Measurements from ENCODE around the gene SLC35D3. TPM values are rescaled to one million over a fixed set of nuclear protein-coding genes. Genes with fewer than 3 reads are reported as not detected.
"Not testable (repeated sequence)": the region's sequence is repeated elsewhere in the genome, so short reads cannot be mapped to it uniquely, and the experiment has no call there.

Gene SLC35D3
- total RNA-seq, 2 experiments from 2014 or later, result not detected

- Mint-ChIP-seq H3K4me3 (no peak overlapping the region), H3K9me3 (ENCODE audit: low read depth) (no peaks in the 10 kb centered on the region), H3K4me1 (peaks cover 4% of the 10 kb centered on the region), H3K27ac (no peak overlapping the region), H3K27me3 (peaks cover 49% of the 10 kb centered on the region), H3K36me3 (no peaks in the 10 kb centered on the region)
- CTCF ChIA-PET, result no interaction called here
- ATAC-seq (no peak), DNase-seq (no peak)
Observed at GRCh38 chr6:136961848-136962247, 39.7 kb downstream of the SLC35D3 start.

DNA sequence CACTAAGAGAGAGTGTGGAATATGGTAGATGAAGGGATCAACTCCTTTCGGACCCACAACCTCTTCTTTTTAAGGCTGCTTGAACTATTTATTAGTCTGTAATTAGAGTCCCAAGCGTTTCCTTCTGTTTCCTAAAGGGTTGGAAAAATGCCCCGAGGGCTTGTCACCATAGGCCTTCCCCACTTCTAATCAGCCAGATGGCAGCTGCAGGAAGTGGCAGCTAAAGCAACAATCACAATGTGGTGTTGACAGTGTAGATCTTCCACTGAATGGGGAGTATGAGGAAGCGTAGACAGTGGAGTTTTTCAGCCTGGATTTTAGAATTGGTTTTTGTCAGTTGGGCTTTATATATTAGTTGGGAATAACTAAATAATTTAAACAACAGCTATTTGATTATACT, 40.6 kb downstream of the SLC35D3 start:
- DNase-seq, result no peak
- Mint-ChIP-seq H3K36me3 (no peaks in the 10 kb centered on the region), H3K4me1 (peaks cover under 1% of the 10 kb centered on the region), H3K9me3 (ENCODE audit: low read depth) (no peaks in the 10 kb centered on the region), H3K4me3 (no peak overlapping the region), H3K27ac (no peak overlapping the region), H3K27me3 (peaks cover 52% of the 10 kb centered on the region)
- CTCF ChIA-PET, result no interaction called here
- no peak for ATAC-seq

DNA sequence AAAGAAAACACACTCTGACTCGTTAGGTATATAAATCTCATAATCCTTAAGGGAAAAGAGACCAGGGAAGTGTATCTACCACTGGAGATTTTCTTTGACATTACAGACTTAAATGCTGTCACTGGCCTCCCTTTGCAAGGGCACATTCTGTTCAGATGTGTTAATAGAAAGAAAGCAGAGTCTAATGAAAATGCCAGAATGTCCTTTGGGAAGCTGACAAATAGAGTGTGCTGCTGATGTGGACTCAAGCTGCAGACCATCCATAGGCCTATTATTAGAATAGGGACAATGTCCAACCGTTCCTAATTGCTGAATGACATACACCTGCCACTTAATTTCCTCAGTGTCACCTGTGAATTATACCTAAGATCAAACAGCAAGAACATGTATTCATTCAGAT, 41.2 kb downstream of the SLC35D3 start:
- no peaks in the 10 kb centered on the region for H3K9me3 Mint-ChIP-seq (ENCODE audit: low read depth)
- DNase-seq, result no peak
- no peaks in the 10 kb centered on the region for H3K36me3 Mint-ChIP-seq
- H3K27me3 Mint-ChIP-seq, result peaks cover 53% of the 10 kb centered on the region
- no peak overlapping the region for H3K4me3 Mint-ChIP-seq
- ATAC-seq, result no peak
- H3K4me1 Mint-ChIP-seq, result peaks cover 5% of the 10 kb centered on the region
- no peak overlapping the region for H3K27ac Mint-ChIP-seq
- CTCF ChIA-PET, result no interaction called here

GRCh38 chr6:136964398-136964797, 42.3 kb downstream of the SLC35D3 start:
- Mint-ChIP-seq H3K9me3 (ENCODE audit: low read depth) (no peaks in the 10 kb centered on the region), H3K27me3 (peaks cover 53% of the 10 kb centered on the region), H3K4me3 (no peak overlapping the region), H3K36me3 (no peaks in the 10 kb centered on the region), H3K27ac (no peak overlapping the region), H3K4me1 (peaks cover 5% of the 10 kb centered on the region)
- CTCF ChIA-PET, result no interaction called here
- ATAC-seq, result no peak
- DNase-seq, result no peak

DNA sequence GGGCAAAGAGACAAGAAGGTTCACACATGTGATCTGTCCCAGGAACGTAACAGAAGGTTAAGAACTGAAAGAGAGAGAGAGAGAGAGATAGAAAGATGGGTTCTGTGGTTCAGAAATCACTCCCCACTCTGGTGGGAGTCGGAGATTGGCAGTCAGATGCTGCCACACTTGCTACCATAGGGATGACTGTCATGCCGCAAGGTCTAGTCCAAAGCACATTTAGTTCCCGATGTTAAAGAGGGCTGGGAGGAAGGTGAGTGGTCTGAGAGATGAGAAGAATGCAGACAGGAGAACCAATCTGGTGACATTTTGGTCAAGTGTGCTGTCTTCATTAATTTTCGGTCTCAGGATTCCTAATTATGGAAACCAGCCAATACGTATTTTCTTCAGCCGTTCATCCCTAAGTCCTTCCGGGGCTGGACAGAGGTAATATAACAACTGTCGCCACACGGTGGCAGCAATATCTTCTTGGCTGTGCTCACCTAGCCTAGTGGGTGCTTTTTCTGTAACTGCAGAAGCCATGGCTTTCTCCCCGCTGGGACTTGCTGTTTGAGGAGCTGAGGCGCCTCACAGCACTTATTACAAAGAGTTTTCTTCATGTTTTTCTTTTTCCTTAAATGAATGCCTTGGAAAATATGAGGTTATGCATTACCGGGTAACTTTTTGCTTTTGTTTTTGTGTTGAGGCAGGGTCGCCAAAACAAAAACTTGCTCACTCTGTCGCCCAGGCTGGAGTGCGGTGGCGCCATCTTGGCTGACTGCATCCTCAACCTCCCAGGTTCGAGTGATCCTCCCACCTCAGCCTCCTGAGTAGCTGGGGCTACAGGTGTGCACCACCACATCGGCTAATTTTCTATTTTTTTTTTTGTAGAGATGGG, 46.0 kb downstream of the SLC35D3 start:
- DNase-seq (peak; percentile 78), ATAC-seq (peak; percentile 96)
- Mint-ChIP-seq H3K4me3 (no peak overlapping the region), H3K4me1 (peaks cover 5% of the 10 kb centered on the region), H3K27ac (no peak overlapping the region), H3K9me3 (ENCODE audit: low read depth) (no peaks in the 10 kb centered on the region), H3K36me3 (no peaks in the 10 kb centered on the region), H3K27me3 (peaks cover 52% of the 10 kb centered on the region)
- CTCF ChIA-PET, result interaction anchor here (0.8 to 2.5 kb wide), 3 partner anchors 11 to 357 kb away, joined by 3 to 9 read pairs (median 5); no protein-coding TSS in a partner anchor

- Mint-ChIP-seq H3K4me1 (peaks cover 5% of the 10 kb centered on the region), H3K36me3 (no peaks in the 10 kb centered on the region), H3K27me3 (peaks cover 51% of the 10 kb centered on the region), H3K4me3 (no peak overlapping the region), H3K27ac (no peak overlapping the region), H3K9me3 (ENCODE audit: low read depth) (no peaks in the 10 kb centered on the region)
- DNase-seq (no peak), ATAC-seq (no peak)
- CTCF ChIA-PET, result interaction anchor here (0.8 to 2.5 kb wide), 3 partner anchors 12 to 357 kb away, joined by 3 to 9 read pairs (median 5); no protein-coding TSS in a partner anchor
Observed at GRCh38 chr6:136968837-136969236, 46.7 kb downstream of the SLC35D3 start.

- H3K36me3 Mint-ChIP-seq, result no peaks in the 10 kb centered on the region
- no peak for DNase-seq
- H3K4me3 Mint-ChIP-seq, result no peak overlapping the region
- no peak for ATAC-seq
- H3K27ac Mint-ChIP-seq, result no peak overlapping the region
- no peaks in the 10 kb centered on the region for H3K9me3 Mint-ChIP-seq (ENCODE audit: low read depth)
- H3K4me1 Mint-ChIP-seq, result peaks cover 5% of the 10 kb centered on the region
- peaks cover 48% of the 10 kb centered on the region for H3K27me3 Mint-ChIP-seq
- CTCF ChIA-PET, result no interaction called here
Observed at GRCh38 chr6:136969433-136969832, 47.3 kb downstream of the SLC35D3 start.

DNA sequence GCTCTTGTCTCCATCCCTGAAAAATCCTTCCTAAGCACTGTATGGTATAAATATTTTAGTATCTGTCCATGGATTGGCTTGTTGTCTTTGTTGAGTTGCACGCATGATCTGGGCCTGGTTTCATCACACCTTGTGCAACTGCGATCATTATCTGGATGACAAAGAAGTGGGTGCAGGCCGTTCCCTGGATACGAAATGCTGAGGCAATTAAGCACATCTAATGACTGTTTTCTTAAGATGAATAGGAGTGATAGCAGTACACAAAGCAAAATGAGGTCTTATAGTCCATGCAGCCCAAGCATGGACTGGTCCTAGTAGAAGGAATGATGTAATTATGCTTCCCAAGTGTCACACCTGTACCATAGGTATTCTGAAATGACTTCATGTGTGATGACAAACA, 47.8 kb downstream of the SLC35D3 start:
- DNase-seq, result no peak
- Mint-ChIP-seq H3K4me1 (peaks cover 5% of the 10 kb centered on the region), H3K27me3 (peaks cover 45% of the 10 kb centered on the region), H3K9me3 (ENCODE audit: low read depth) (no peaks in the 10 kb centered on the region), H3K36me3 (no peaks in the 10 kb centered on the region), H3K27ac (no peak overlapping the region), H3K4me3 (no peak overlapping the region)
- no peak for ATAC-seq
- CTCF ChIA-PET, result interaction anchor here (0.9 kb wide), 1 partner anchor 11 kb away, joined by 3 read pairs; no protein-coding TSS in a partner anchor

- H3K36me3 Mint-ChIP-seq, result no peaks in the 10 kb centered on the region
- CTCF ChIA-PET, result interaction anchor here (1.2 to 1.6 kb wide), 2 partner anchors 11 to 123 kb away, joined by 3 to 4 read pairs; no protein-coding TSS in a partner anchor
- H3K9me3 Mint-ChIP-seq (ENCODE audit: low read depth), result no peaks in the 10 kb centered on the region
- H3K27ac Mint-ChIP-seq, result no peak overlapping the region
- ATAC-seq, result no peak
- H3K4me1 Mint-ChIP-seq, result peaks cover 5% of the 10 kb centered on the region
- peaks cover 33% of the 10 kb centered on the region for H3K27me3 Mint-ChIP-seq
- no peak overlapping the region for H3K4me3 Mint-ChIP-seq
- DNase-seq, result no peak
Observed at GRCh38 chr6:136971609-136972008, 49.5 kb downstream of the SLC35D3 start.

DNA sequence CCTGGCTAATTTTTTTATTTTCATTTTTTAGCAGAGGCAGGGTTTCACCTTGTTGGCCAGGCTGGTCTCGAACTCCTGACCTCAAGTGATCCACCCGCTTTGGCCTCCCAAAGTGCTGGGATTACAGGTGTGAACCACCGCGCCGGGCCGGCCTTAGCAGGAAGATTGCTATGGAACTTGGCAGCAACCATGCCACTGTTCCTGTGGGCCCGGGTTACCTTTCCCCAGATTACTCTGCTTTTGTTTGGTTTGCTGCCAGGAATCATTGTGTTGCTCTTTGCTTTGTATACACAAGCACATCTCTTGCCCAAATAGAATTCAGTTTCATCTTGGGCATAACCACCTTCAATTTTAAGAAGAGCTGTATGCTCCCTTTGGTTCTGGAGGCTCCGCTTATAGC, 51.7 kb downstream of the SLC35D3 start:
- H3K9me3 Mint-ChIP-seq (ENCODE audit: low read depth); H3K27ac Mint-ChIP-seq; H3K36me3 Mint-ChIP-seq; DNase-seq; ATAC-seq; CTCF ChIA-PET; H3K4me1 Mint-ChIP-seq; H3K4me3 Mint-ChIP-seq: not testable (repeated sequence)
- H3K27me3 Mint-ChIP-seq, result peaks cover 24% of the 10 kb centered on the region

Other genes starting within 250 kb of the SLC35D3 start
- gene MAP3K5, start 129.8 kb upstream of the SLC35D3 start, total RNA-seq, result 10 to 100 TPM; 18.3 to 21.7 TPM
- gene PEX7, start 99.7 kb upstream of the SLC35D3 start, total RNA-seq, result 1 to 10 TPM; 3.5 TPM
- not detected for gene IL20RA, start 122.7 kb downstream of the SLC35D3 start, total RNA-seq

All from activated CD8-positive, alpha-beta memory T cell treated with anti-CD3 and anti-CD28 coated beads, Interleukin-2, amount 10 ng/mL, durations not matched to agents 7 days and 5 days (primary cell).